Hepatocyte (in vitro differentiated cells): ENCODE results near the gene KIF2A. TPM values are rescaled to one million over a fixed set of nuclear protein-coding genes. Genes with fewer than 3 reads are reported as not detected.

Source experiments
- DNase-seq: peaks from one replicate; pipeline ENCODE4 v3.0.0-alpha.2; 2016; ENCODE audit warnings: low spot score
- H2AFZ ChIP-seq: fragments of 200-600 bp; sonication (generic); 2 replicates; pipeline ENCODE4 v1.6.0; 2016; ENCODE audit warnings: antibody characterized with exemption, mild to moderate bottlenecking
- H3K27ac ChIP-seq: fragments of 200-600 bp; sonication (generic); 2 replicates; pipeline ENCODE4 v1.5.1; 2016; ENCODE audit warnings: mild to moderate bottlenecking
- H3K27me3 ChIP-seq: fragments of 200-600 bp; sonication (generic); 2 replicates; pipeline ENCODE4 v1.6.1; 2016
- H3K36me3 ChIP-seq: fragments of 200-600 bp; sonication (generic); replicated peaks from 2 replicates; pipeline ENCODE4 v1.5.1; 2016; ENCODE audit warnings: low read depth; ENCODE audit not compliant: insufficient read depth
- H3K4me1 ChIP-seq: fragments of 200-600 bp; sonication (generic); 2 replicates; pipeline ENCODE4 v1.5.1; 2016; ENCODE audit warnings: mild to moderate bottlenecking, moderate library complexity; ENCODE audit not compliant: insufficient read depth
- H3K4me2 ChIP-seq: fragments of 200-600 bp; sonication (generic); 2 replicates; pipeline ENCODE4 v1.6.0; 2016
- H3K4me3 ChIP-seq: fragments of 200-600 bp; sonication (generic); 2 replicates; pipeline ENCODE4 v1.5.1; 2016; ENCODE audit warnings: mild to moderate bottlenecking
- H3K79me2 ChIP-seq: fragments of 200-600 bp; sonication (generic); 2 replicates; pipeline ENCODE4 v1.6.0; 2017; ENCODE audit warnings: mild to moderate bottlenecking
- H3K9me2 ChIP-seq: fragments of 200-600 bp; sonication (generic); replicated peaks from 2 replicates; pipeline ENCODE4 v1.6.0; 2017; ENCODE audit warnings: mild to moderate bottlenecking; ENCODE audit not compliant: insufficient read depth
- H3K9me3 ChIP-seq: fragments of 200-600 bp; sonication (generic); 2 replicates; pipeline ENCODE4 v1.5.1; 2016; ENCODE audit warnings: low read depth, mild to moderate bottlenecking
- H4K20me1 ChIP-seq: fragments of 200-600 bp; sonication (generic); 2 replicates; pipeline ENCODE4 v1.6.0; 2016; ENCODE audit warnings: mild to moderate bottlenecking; ENCODE audit not compliant: insufficient read depth, poor library complexity, severe bottlenecking
- CTCF ChIP-seq: fragments of 200-600 bp; sonication (generic); IDR thresholded peaks from 2 replicates; pipeline ENCODE4 v1.5.1; 2016; ENCODE audit warnings: antibody characterized with exemption, mild to moderate bottlenecking; ENCODE audit not compliant: poor library complexity
- EZH2 ChIP-seq: fragments of 200-600 bp; sonication (generic); IDR thresholded peaks from 2 replicates; pipeline ENCODE4 v1.6.1; 2016; ENCODE audit warnings: antibody characterized with exemption, mild to moderate bottlenecking, borderline replicate concordance
- EZH2phosphoT487 ChIP-seq: fragments of 200-600 bp; sonication (generic); IDR thresholded peaks from one replicate; pipeline ENCODE4 v1.6.1; 2018; ENCODE audit warnings: antibody characterized with exemption, mild to moderate bottlenecking, low read depth, moderate library complexity; ENCODE audit not compliant: unreplicated experiment, severe bottlenecking
- WGBS: methylation state at CpG from one replicate; pipeline ENCODE4 v1.1.6; 2016; ENCODE audit warnings: low lambda C conversion rate; ENCODE audit errors: missing lambda C conversion rate; 5-methylcytosine and 5-hydroxymethylcytosine counted together
- polyA plus RNA-seq: library from polyadenylated mRNA; unstranded; fragments of >200 nt; fragmentation: Nextera tagmentation; extraction: Ambion mirVana; gene quantifications from 2 replicates; pipeline ENCODE4 v1.2.1, GENCODE V29; 2016
- total RNA-seq: library from RNA; depleted of rRNA; stranded (reverse); fragments of >200 nt; gene quantifications from 2 replicates; pipeline ENCODE4 v1.2.3, GENCODE V29; 2014

The KIF2A gene
- total RNA-seq: 46.9 and 60.5 TPM in 2 replicates
- polyA plus RNA-seq: 28.3 and 35.2 TPM in 2 replicates

GRCh38 chr5:62305715-62306322, at the start of gene KIF2A:
TSS of gene KIF2A (plus strand) at chr5:62306206. CDS start at chr5:62306473, 267 bp downstream.
- whole genome bisulfite sequencing: under 1% methylated on average over 38 of the region's 66 CpGs

GRCh38 chr5:62257020-62257367, 49.0 kb upstream of the KIF2A start:
- no peak overlapping the region for H2AFZ ChIP-seq
- no peak for DNase-seq
- no peaks in the 10 kb centered on the region for H3K9me3 ChIP-seq
- H3K4me2 ChIP-seq: no peak overlapping the region
- TF ChIP-seq EZH2phosphoT487: no peak
- no peak for TF ChIP-seq CTCF
- no peak for TF ChIP-seq EZH2
- no peaks in the 10 kb centered on the region for H3K9me2 ChIP-seq
- no peaks in the 10 kb centered on the region for H3K79me2 ChIP-seq
- no peak overlapping the region for H3K27ac ChIP-seq
- no peaks in the 10 kb centered on the region for H4K20me1 ChIP-seq
- H3K4me1 ChIP-seq: no peaks in the 10 kb centered on the region
- no peaks in the 10 kb centered on the region for H3K36me3 ChIP-seq
- H3K27me3 ChIP-seq: no peaks in the 10 kb centered on the region
- H3K4me3 ChIP-seq: no peak overlapping the region

More at GRCh38 chr5:62305715-62306322, at the start of gene KIF2A:
- H3K4me3 ChIP-seq: peak within 1 kb of the TSS; percentile 98
- no peaks in the 10 kb centered on the region for H3K9me3 ChIP-seq
- no peaks in the 10 kb centered on the region for H3K9me2 ChIP-seq
- peak; percentile 97 for DNase-seq
- H3K36me3 ChIP-seq: no peaks in the 10 kb centered on the region
- H3K79me2 ChIP-seq: peaks cover 45% of the 10 kb centered on the region
- TF ChIP-seq EZH2 (no peak), EZH2phosphoT487 (no peak), CTCF (no peak)
- peak within 1 kb of the TSS; percentile 97 for H2AFZ ChIP-seq
- peaks cover 35% of the 10 kb centered on the region for H4K20me1 ChIP-seq
- H3K27ac ChIP-seq: peak within 1 kb of the TSS; percentile 100
- peaks cover 10% of the 10 kb centered on the region for H3K4me1 ChIP-seq
- no peaks in the 10 kb centered on the region for H3K27me3 ChIP-seq
- peak within 1 kb of the TSS; percentile 80 for H3K4me2 ChIP-seq

- H3K4me1 ChIP-seq: no peaks in the 10 kb centered on the region
- no peak for DNase-seq
- no peaks in the 10 kb centered on the region for H3K36me3 ChIP-seq
- no peaks in the 10 kb centered on the region for H3K9me2 ChIP-seq
- no peak overlapping the region for H3K27ac ChIP-seq
- no peak overlapping the region for H3K4me2 ChIP-seq
- H3K27me3 ChIP-seq: no peaks in the 10 kb centered on the region
- no peaks in the 10 kb centered on the region for H4K20me1 ChIP-seq
- no peaks in the 10 kb centered on the region for H3K9me3 ChIP-seq
- no peak overlapping the region for H3K4me3 ChIP-seq
- no peak overlapping the region for H2AFZ ChIP-seq
- H3K79me2 ChIP-seq: no peaks in the 10 kb centered on the region
- TF ChIP-seq CTCF (no peak), EZH2 (no peak), EZH2phosphoT487 (no peak)
Measured at GRCh38 chr5:62258654-62259053, 47.4 kb upstream of the KIF2A start.
